ENCODE results near the gene THAP6.
"Not testable (repeated sequence)": the region's sequence is repeated elsewhere in the genome, so short reads cannot be mapped to it uniquely, and the experiment has no call there.

Gene THAP6

GRCh38 chr4:75525086-75525485 lies 10.8 kb downstream of the THAP6 start:
- H3K4me1 ChIP-seq (ENCODE audit: control insufficient read depth, insufficient read depth, low read length), result no peaks in the 10 kb centered on the region
- H3K27ac ChIP-seq (ENCODE audit: low read length), result no peak overlapping the region
- 100% methylated on average over 1 of the region's 1 CpG for WGBS (ENCODE audit: insufficient coverage, insufficient read length)
- no peak overlapping the region for H3K4me3 ChIP-seq (ENCODE audit: low read length)
- peaks cover 2% of the 10 kb centered on the region; the same call in 1 of the 2 replicates for H3K36me3 ChIP-seq (ENCODE audit: control insufficient read depth, insufficient read depth, low read length)
- H3K9me3 ChIP-seq (ENCODE audit: control insufficient read depth, insufficient read depth, low read length), result no peaks in the 10 kb centered on the region
- no peaks in the 10 kb centered on the region for H3K27me3 ChIP-seq (ENCODE audit: control insufficient read depth, insufficient read depth, low read length)
- DNase-seq (ENCODE audit: low read depth, low spot score), result no peak

GRCh38 chr4:75525910-75526309 lies 11.6 kb downstream of the THAP6 start:
- Histone ChIP-seq H3K36me3 (ENCODE audit: control insufficient read depth, insufficient read depth, low read length) (peaks cover 2% of the 10 kb centered on the region; the same call in 1 of the 2 replicates), H3K4me3 (ENCODE audit: low read length) (no peak overlapping the region), H3K27ac (ENCODE audit: low read length) (no peak overlapping the region), H3K9me3 (ENCODE audit: control insufficient read depth, insufficient read depth, low read length) (no peaks in the 10 kb centered on the region), H3K4me1 (ENCODE audit: control insufficient read depth, insufficient read depth, low read length) (no peaks in the 10 kb centered on the region), H3K27me3 (ENCODE audit: control insufficient read depth, insufficient read depth, low read length) (no peaks in the 10 kb centered on the region)
- DNase-seq (ENCODE audit: low read depth, low spot score), result no peak
- WGBS (ENCODE audit: insufficient coverage, insufficient read length), result no CpG with 5 or more reads among the region's 1 CpG

- Histone ChIP-seq H3K36me3 (ENCODE audit: control insufficient read depth, insufficient read depth, low read length) (peaks cover 2% of the 10 kb centered on the region; the same call in 1 of the 2 replicates), H3K27me3 (ENCODE audit: control insufficient read depth, insufficient read depth, low read length) (no peaks in the 10 kb centered on the region), H3K9me3 (ENCODE audit: control insufficient read depth, insufficient read depth, low read length) (no peaks in the 10 kb centered on the region), H3K4me1 (ENCODE audit: control insufficient read depth, insufficient read depth, low read length) (no peaks in the 10 kb centered on the region), H3K4me3 (ENCODE audit: low read length) (no peak overlapping the region), H3K27ac (ENCODE audit: low read length) (no peak overlapping the region)
- DNase-seq (ENCODE audit: low read depth, low spot score), result no peak
Measured at GRCh38 chr4:75527482-75527881, 13.2 kb downstream of the THAP6 start.

- H3K27me3 ChIP-seq (ENCODE audit: control insufficient read depth, insufficient read depth, low read length), result no peaks in the 10 kb centered on the region
- H3K4me3 ChIP-seq (ENCODE audit: low read length), result no peak overlapping the region
- no peaks in the 10 kb centered on the region for H3K9me3 ChIP-seq (ENCODE audit: control insufficient read depth, insufficient read depth, low read length)
- H3K4me1 ChIP-seq (ENCODE audit: control insufficient read depth, insufficient read depth, low read length), result no peaks in the 10 kb centered on the region
- peaks cover 2% of the 10 kb centered on the region; the same call in 1 of the 2 replicates for H3K36me3 ChIP-seq (ENCODE audit: control insufficient read depth, insufficient read depth, low read length)
- DNase-seq (ENCODE audit: low read depth, low spot score), result no peak
- WGBS (ENCODE audit: insufficient coverage, insufficient read length), result no CpG with 5 or more reads among the region's 2 CpGs
- H3K27ac ChIP-seq (ENCODE audit: low read length), result no peak overlapping the region
Measured at GRCh38 chr4:75530556-75531322, 16.5 kb downstream of the THAP6 start.

DNA sequence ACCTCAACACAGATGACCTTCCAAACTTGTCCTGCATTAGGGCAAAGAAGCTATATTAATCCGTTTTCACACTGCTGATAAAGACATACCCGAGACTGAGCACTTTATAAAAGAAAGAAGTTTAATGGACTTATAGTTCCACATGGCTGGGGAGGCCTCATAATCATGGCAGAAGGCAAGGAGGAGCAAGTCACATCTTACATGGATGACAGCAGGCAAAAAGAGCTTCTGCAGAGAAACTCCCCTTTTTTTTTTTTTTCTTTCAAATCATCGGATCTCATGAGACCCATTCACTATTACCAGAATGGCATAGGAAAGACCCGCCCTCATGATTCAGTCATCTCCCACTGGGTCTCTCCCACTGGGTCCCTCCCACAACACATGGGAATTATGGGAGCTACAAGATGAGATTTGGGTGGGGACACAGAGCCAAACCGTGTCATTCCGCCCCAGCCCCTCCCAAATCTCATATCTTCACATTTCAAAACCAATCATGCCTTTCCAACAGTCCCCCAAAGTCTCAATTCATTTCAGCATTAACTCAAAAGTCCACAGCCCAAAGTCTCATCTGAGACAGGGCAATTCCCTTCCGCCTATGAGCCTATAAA lies 17.4 kb downstream of the THAP6 start:
- WGBS (ENCODE audit: insufficient coverage, insufficient read length), result no CpG with 5 or more reads among the region's 7 CpGs
- not testable (repeated sequence) for H3K27me3 ChIP-seq (ENCODE audit: control insufficient read depth, insufficient read depth, low read length); H3K27ac ChIP-seq (ENCODE audit: low read length); H3K4me3 ChIP-seq (ENCODE audit: low read length); H3K36me3 ChIP-seq (ENCODE audit: control insufficient read depth, insufficient read depth, low read length); H3K9me3 ChIP-seq (ENCODE audit: control insufficient read depth, insufficient read depth, low read length); H3K4me1 ChIP-seq (ENCODE audit: control insufficient read depth, insufficient read depth, low read length); DNase-seq (ENCODE audit: low read depth, low spot score)

DNA sequence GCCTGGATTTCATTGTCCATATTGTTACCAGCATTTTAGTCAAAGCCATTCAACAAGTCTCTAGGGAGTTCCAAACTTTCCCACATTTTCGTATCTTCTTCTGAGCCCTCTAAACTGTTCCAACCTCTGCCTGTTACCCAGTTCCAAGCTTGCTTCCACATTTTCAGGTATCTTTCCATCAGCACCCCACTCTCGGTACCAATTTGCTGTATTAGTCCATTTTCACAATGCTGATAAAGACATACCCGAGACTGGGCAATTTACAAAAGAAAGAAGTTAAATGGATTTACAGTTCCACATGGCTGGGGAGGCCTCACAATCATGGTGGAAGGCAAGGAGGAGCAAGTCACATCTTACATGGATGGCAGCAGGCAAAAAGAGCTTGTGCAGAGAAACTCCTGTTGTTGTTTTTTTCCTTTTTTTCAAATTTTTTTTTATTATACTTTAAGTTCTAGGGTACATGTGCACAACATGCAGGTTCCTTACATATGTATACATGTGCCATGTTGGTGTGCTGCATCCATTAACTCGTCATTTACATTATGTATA lies 19.1 kb downstream of the THAP6 start:
- H3K4me1 ChIP-seq (ENCODE audit: control insufficient read depth, insufficient read depth, low read length); DNase-seq (ENCODE audit: low read depth, low spot score); H3K27me3 ChIP-seq (ENCODE audit: control insufficient read depth, insufficient read depth, low read length); H3K27ac ChIP-seq (ENCODE audit: low read length); H3K9me3 ChIP-seq (ENCODE audit: control insufficient read depth, insufficient read depth, low read length); H3K36me3 ChIP-seq (ENCODE audit: control insufficient read depth, insufficient read depth, low read length); H3K4me3 ChIP-seq (ENCODE audit: low read length): not testable (repeated sequence)
- no CpG with 5 or more reads among the region's 4 CpGs for WGBS (ENCODE audit: insufficient coverage, insufficient read length)

- not testable (repeated sequence) for H3K27ac ChIP-seq (ENCODE audit: low read length); H3K27me3 ChIP-seq (ENCODE audit: control insufficient read depth, insufficient read depth, low read length); H3K36me3 ChIP-seq (ENCODE audit: control insufficient read depth, insufficient read depth, low read length); H3K4me1 ChIP-seq (ENCODE audit: control insufficient read depth, insufficient read depth, low read length); DNase-seq (ENCODE audit: low read depth, low spot score); H3K9me3 ChIP-seq (ENCODE audit: control insufficient read depth, insufficient read depth, low read length); H3K4me3 ChIP-seq (ENCODE audit: low read length)
Measured at GRCh38 chr4:75533926-75534325, 19.7 kb downstream of the THAP6 start.

DNA sequence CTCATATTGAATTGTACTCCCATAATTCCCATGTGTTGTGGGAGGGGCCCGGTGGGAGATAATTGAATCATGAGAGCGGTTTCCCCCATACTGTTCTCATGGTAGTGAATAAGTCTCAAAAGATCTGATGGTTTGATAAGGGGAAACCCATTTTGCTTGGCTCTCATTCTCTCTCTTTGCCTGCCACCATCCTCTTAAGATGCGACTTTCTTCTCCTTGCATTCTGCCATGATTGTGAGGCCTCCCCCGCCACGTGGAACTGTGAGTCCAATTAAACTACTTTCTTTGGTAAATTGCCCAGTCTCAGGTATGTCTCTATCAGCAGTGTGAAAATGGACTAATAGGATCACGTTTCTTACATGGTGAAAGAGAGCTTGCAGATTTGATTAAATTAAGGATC lies 23.0 kb downstream of the THAP6 start:
- H3K4me1 ChIP-seq (ENCODE audit: control insufficient read depth, insufficient read depth, low read length); DNase-seq (ENCODE audit: low read depth, low spot score); H3K4me3 ChIP-seq (ENCODE audit: low read length); H3K27ac ChIP-seq (ENCODE audit: low read length); H3K36me3 ChIP-seq (ENCODE audit: control insufficient read depth, insufficient read depth, low read length); H3K27me3 ChIP-seq (ENCODE audit: control insufficient read depth, insufficient read depth, low read length); H3K9me3 ChIP-seq (ENCODE audit: control insufficient read depth, insufficient read depth, low read length): not testable (repeated sequence)
- no CpG with 5 or more reads among the region's 6 CpGs for WGBS (ENCODE audit: insufficient coverage, insufficient read length)

DNA sequence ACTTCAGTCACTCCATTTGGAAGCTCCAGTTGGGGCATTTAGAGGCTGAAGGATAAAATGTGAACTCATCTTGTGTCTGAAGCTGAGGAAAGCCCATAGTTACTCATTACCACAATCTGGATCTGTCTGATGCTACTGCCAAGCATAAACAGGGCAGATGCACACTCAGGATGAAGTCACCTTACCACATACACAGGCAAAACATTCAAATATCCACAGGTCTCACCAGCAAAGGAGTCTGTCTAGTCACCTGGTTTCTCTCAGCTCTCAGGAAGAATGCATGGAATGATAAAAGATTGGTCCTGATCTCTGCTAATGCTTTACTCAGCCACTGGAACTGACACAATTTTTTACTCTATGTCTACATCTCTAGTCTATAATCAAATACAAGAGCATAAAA lies 28.6 kb downstream of the THAP6 start:
- no peak for DNase-seq (ENCODE audit: low read depth, low spot score)
- Histone ChIP-seq H3K4me3 (ENCODE audit: low read length) (no peak overlapping the region), H3K9me3 (ENCODE audit: control insufficient read depth, insufficient read depth, low read length) (no peaks in the 10 kb centered on the region), H3K36me3 (ENCODE audit: control insufficient read depth, insufficient read depth, low read length) (no peaks in the 10 kb centered on the region), H3K27me3 (ENCODE audit: control insufficient read depth, insufficient read depth, low read length) (no peaks in the 10 kb centered on the region), H3K27ac (ENCODE audit: low read length) (no peak overlapping the region), H3K4me1 (ENCODE audit: control insufficient read depth, insufficient read depth, low read length) (no peaks in the 10 kb centered on the region)

- H3K27ac ChIP-seq (ENCODE audit: low read length); H3K36me3 ChIP-seq (ENCODE audit: control insufficient read depth, insufficient read depth, low read length): not testable (repeated sequence)
- WGBS (ENCODE audit: insufficient coverage, insufficient read length), result no CpG with 5 or more reads among the region's 8 CpGs
Measured at GRCh38 chr4:75544220-75544619, 29.9 kb downstream of the THAP6 start.

GRCh38 chr4:75544870-75545269 lies 30.6 kb downstream of the THAP6 start:
- H3K27me3 ChIP-seq (ENCODE audit: control insufficient read depth, insufficient read depth, low read length), result no peaks in the 10 kb centered on the region
- no peak for DNase-seq (ENCODE audit: low read depth, low spot score)
- H3K4me1 ChIP-seq (ENCODE audit: control insufficient read depth, insufficient read depth, low read length), result no peaks in the 10 kb centered on the region
- H3K36me3 ChIP-seq (ENCODE audit: control insufficient read depth, insufficient read depth, low read length), result no peaks in the 10 kb centered on the region
- no peaks in the 10 kb centered on the region for H3K9me3 ChIP-seq (ENCODE audit: control insufficient read depth, insufficient read depth, low read length)
- no CpG with 5 or more reads among the region's 3 CpGs for WGBS (ENCODE audit: insufficient coverage, insufficient read length)
- no peak overlapping the region for H3K4me3 ChIP-seq (ENCODE audit: low read length)
- no peak overlapping the region for H3K27ac ChIP-seq (ENCODE audit: low read length)

More at GRCh38 chr4:75544220-75544619, 29.9 kb downstream of the THAP6 start:
- not testable (repeated sequence) for H3K27me3 ChIP-seq (ENCODE audit: control insufficient read depth, insufficient read depth, low read length); H3K4me3 ChIP-seq (ENCODE audit: low read length); H3K9me3 ChIP-seq (ENCODE audit: control insufficient read depth, insufficient read depth, low read length); H3K4me1 ChIP-seq (ENCODE audit: control insufficient read depth, insufficient read depth, low read length); DNase-seq (ENCODE audit: low read depth, low spot score)
